HFFc6 (cell line): ENCODE data around the gene SLC35D2. TPM values are rescaled to one million over a fixed set of nuclear protein-coding genes. Genes with fewer than 3 reads are reported as not detected.

Source experiments
- DNase-seq: peaks from one replicate; pipeline ENCODE4 v3.0.0-alpha.2; 2018
- H3K27ac Mint-ChIP-seq: 2 replicates; pipeline ENCODE4 v1.8.0; 2020; ENCODE audit warnings: mild to moderate bottlenecking, mixed read lengths
- H3K27me3 Mint-ChIP-seq: 2 replicates; pipeline ENCODE4 v1.8.0; 2021; ENCODE audit warnings: mild to moderate bottlenecking, moderate library complexity, mixed read lengths; ENCODE audit not compliant: insufficient read depth
- H3K36me3 Mint-ChIP-seq: 2 replicates; pipeline ENCODE4 v1.8.0; 2021; ENCODE audit warnings: low read depth, mixed read lengths
- H3K4me1 Mint-ChIP-seq: 2 replicates; pipeline ENCODE4 v1.8.0; 2020; ENCODE audit warnings: low read depth, mixed read lengths
- H3K4me3 Mint-ChIP-seq: 2 replicates; pipeline ENCODE4 v1.8.0; 2020; ENCODE audit warnings: mild to moderate bottlenecking, moderate library complexity, mixed read lengths
- H3K9me3 Mint-ChIP-seq: 2 replicates; pipeline ENCODE4 v1.8.0; 2020; ENCODE audit warnings: mild to moderate bottlenecking, mixed read lengths
- CTCF ChIP-seq: fragments of 200-600 bp; sonication (generic); IDR thresholded peaks from 2 replicates; pipeline ENCODE4 v1.5.0; 2021; ENCODE audit warnings: antibody characterized with exemption, mild to moderate bottlenecking
- total RNA-seq, 6 experiments: library from RNA; stranded (reverse); fragmentation: NEBNext Ultra II Directional; extraction: Animal tissue kit (Norgen Biotek cat#: 25700); gene quantifications; 2 replicates in 1 of 6; 3 replicates in 5 of 6; pipeline ENCODE4 v1.2.3, GENCODE V29; 2021

Gene SLC35D2
- total RNA-seq, 6 experiments from 2014 or later: 15.6 to 23.9 (median 19.9) TPM

- DNase-seq: no peak
- Mint-ChIP-seq H3K9me3 (no peaks in the 10 kb centered on the region), H3K4me3 (peak overlapping the region; percentile 83), H3K27me3 (peaks cover 2% of the 10 kb centered on the region; the same call in 1 of the 2 replicates), H3K36me3 (no peaks in the 10 kb centered on the region), H3K27ac (peak overlapping the region; percentile 65; the same call in 1 of the 2 replicates), H3K4me1 (peaks cover 31% of the 10 kb centered on the region)
- no peak for TF ChIP-seq CTCF
Measured at GRCh38 chr9:96417661-96418082, 34.2 kb upstream of the SLC35D2 start.

GRCh38 chr9:96417051-96417586 lies 33.6 kb upstream of the SLC35D2 start:
- peak; percentile 63 for DNase-seq
- TF ChIP-seq CTCF: no peak
- Mint-ChIP-seq H3K4me1 (peaks cover 31% of the 10 kb centered on the region), H3K4me3 (peak overlapping the region; percentile 92), H3K27me3 (peaks cover 2% of the 10 kb centered on the region; the same call in 1 of the 2 replicates), H3K36me3 (no peaks in the 10 kb centered on the region), H3K27ac (peak overlapping the region; percentile 71), H3K9me3 (no peaks in the 10 kb centered on the region)

- peaks cover 8% of the 10 kb centered on the region for H3K4me1 Mint-ChIP-seq
- DNase-seq: no peak
- no peaks in the 10 kb centered on the region for H3K36me3 Mint-ChIP-seq
- peaks cover 2% of the 10 kb centered on the region; the same call in 1 of the 2 replicates for H3K27me3 Mint-ChIP-seq
- H3K27ac Mint-ChIP-seq: 0 out of 2 replicates have a peak overlapping the region, but pooled peaks have one; percentile 7
- TF ChIP-seq CTCF: no peak
- H3K4me3 Mint-ChIP-seq: no peak overlapping the region
- H3K9me3 Mint-ChIP-seq: no peaks in the 10 kb centered on the region
Measured at GRCh38 chr9:96413302-96414221, 30.1 kb upstream of the SLC35D2 start.

- no peak for TF ChIP-seq CTCF
- H3K4me1 Mint-ChIP-seq: peaks cover 9% of the 10 kb centered on the region
- no peak overlapping the region for H3K4me3 Mint-ChIP-seq
- H3K9me3 Mint-ChIP-seq: no peaks in the 10 kb centered on the region
- no peaks in the 10 kb centered on the region for H3K36me3 Mint-ChIP-seq
- H3K27me3 Mint-ChIP-seq: no peaks in the 10 kb centered on the region
- no peak overlapping the region for H3K27ac Mint-ChIP-seq
- no peak for DNase-seq
Measured at GRCh38 chr9:96412174-96412913, 28.8 kb upstream of the SLC35D2 start.

- Mint-ChIP-seq H3K9me3 (no peaks in the 10 kb centered on the region), H3K4me1 (peaks cover 4% of the 10 kb centered on the region), H3K27ac (no peak overlapping the region), H3K36me3 (no peaks in the 10 kb centered on the region), H3K4me3 (no peak overlapping the region), H3K27me3 (no peaks in the 10 kb centered on the region)
- TF ChIP-seq CTCF: no peak
- no peak for DNase-seq
Measured at GRCh38 chr9:96411129-96411838, 27.8 kb upstream of the SLC35D2 start.
